Retinal pigment epithelial cell (primary cell): Measurements from ENCODE around the gene HCRTR2.
A peak's percentile ranks its signal among the peaks of the same experiment; 100 is the strongest.
"Not testable (repeated sequence)": the region's sequence is repeated elsewhere in the genome, so short reads cannot be mapped to it uniquely, and the experiment has no call there.

Experiments used
- DNase-seq: peaks from one replicate; pipeline ENCODE4 v3.0.0-alpha.2; 2010; ENCODE audit warnings: low read depth
- H3K4me3 ChIP-seq: 2 replicates; pipeline ENCODE4 v1.5.1; 2011; ENCODE audit warnings: mild to moderate bottlenecking, low read length, control low read depth, moderate library complexity
- CTCF ChIP-seq: conservative IDR thresholded peaks from 2 replicates; pipeline ENCODE4 v1.5.1; 2011; ENCODE audit warnings: low read depth, low read length, control low read depth, inconsistent platforms

Gene HCRTR2

GRCh38 chr6:55290736-55291135 lies 116.4 kb downstream of the HCRTR2 start:
- no peak overlapping the region for H3K4me3 ChIP-seq
- no peak for TF ChIP-seq CTCF
- no peak for DNase-seq

- DNase-seq: no peak
- peak; percentile 35 for TF ChIP-seq CTCF
- H3K4me3 ChIP-seq: no peak overlapping the region
These were observed 118.8 kb downstream of the HCRTR2 start for GRCh38 chr6:55293116-55293515.

GRCh38 chr6:55297214-55297613 lies 122.9 kb downstream of the HCRTR2 start:
- DNase-seq, H3K4me3 ChIP-seq: not testable (repeated sequence)

- no peak overlapping the region for H3K4me3 ChIP-seq
- DNase-seq: no peak
- no peak for TF ChIP-seq CTCF
These were observed 125.1 kb downstream of the HCRTR2 start for GRCh38 chr6:55299286-55299985.

GRCh38 chr6:55304747-55305146 lies 130.4 kb downstream of the HCRTR2 start:
- no peak for DNase-seq
- no peak overlapping the region for H3K4me3 ChIP-seq
- no peak for TF ChIP-seq CTCF

- peak; percentile 13 for DNase-seq
- TF ChIP-seq CTCF: no peak
- no peak overlapping the region for H3K4me3 ChIP-seq
These were observed 145.8 kb downstream of the HCRTR2 start for GRCh38 chr6:55319961-55320695.

- peak; percentile 21 for TF ChIP-seq CTCF
- no peak overlapping the region for H3K4me3 ChIP-seq
- no peak for DNase-seq
These were observed 146.4 kb downstream of the HCRTR2 start for GRCh38 chr6:55320696-55321086.
